Measurements from ENCODE around the gene OGDHL.

Gene OGDHL

GRCh38 chr10:49741108-49741995, 20.8 kb downstream of the OGDHL start:
- TF ChIP-seq CTCF (IDR thresholded peaks at IDR 0.05), result no peak

DNA sequence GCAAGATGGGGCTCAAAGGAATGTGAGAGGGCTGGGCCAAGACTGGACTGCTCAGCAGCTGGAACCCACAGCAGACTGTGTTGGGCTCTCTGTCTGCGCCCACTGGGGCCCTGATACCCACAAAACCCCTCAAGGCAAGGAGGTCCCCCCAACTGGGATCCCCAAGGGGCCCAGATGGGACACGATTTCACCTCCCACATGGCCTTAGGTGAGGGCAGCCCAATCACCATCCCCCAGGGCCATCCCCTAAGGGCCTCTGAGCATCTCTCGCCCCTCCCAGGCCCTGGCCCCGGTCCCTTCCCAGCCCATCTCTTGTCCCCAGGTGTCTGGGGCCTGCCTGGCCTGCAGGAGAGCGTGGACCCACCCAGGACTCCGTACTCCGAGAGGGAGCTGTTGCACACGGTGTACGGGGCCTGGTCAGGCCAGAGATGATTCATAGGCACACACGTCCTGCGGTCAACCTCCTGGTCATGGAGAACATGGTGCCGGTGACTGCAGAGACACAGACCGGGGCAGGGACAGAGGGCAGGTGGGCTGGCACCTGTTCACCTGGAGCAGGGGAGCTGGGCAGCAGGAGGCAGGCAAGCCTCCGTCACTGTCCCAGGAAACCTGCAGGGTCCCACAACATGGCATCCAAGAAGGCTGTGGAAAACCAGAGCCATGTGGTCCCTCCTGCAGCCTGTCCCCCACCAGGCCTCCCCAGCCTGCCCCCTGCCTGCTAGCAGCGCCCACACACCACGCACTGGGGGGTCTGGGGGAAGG, 21.6 kb downstream of the OGDHL start:
- TF ChIP-seq CTCF (IDR thresholded peaks at IDR 0.05), result no peak

DNA sequence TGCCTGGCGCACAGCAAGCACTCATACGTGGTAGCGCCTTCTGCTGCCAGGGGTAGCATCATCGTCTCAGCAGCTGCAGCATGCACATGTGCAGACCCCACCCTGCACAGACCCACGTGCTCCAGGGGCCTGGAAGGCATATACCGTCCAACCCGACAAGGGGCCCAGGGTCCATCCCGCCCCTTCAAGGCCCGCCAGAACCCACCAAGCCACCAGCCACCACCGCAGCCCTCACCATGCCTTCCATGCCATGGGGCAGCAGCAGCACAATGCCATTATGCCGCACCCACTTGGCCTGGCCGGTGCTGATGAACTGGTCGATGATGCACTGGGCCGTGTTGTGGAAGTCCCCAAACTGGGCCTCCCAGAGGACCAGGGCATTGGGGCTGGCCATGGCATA, 22.7 kb downstream of the OGDHL start:
- TF ChIP-seq CTCF (IDR thresholded peaks at IDR 0.05), result no peak

- TF ChIP-seq CTCF (IDR thresholded peaks at IDR 0.05), result no peak
Measured at GRCh38 chr10:49738616-49739360, 23.3 kb downstream of the OGDHL start.

DNA sequence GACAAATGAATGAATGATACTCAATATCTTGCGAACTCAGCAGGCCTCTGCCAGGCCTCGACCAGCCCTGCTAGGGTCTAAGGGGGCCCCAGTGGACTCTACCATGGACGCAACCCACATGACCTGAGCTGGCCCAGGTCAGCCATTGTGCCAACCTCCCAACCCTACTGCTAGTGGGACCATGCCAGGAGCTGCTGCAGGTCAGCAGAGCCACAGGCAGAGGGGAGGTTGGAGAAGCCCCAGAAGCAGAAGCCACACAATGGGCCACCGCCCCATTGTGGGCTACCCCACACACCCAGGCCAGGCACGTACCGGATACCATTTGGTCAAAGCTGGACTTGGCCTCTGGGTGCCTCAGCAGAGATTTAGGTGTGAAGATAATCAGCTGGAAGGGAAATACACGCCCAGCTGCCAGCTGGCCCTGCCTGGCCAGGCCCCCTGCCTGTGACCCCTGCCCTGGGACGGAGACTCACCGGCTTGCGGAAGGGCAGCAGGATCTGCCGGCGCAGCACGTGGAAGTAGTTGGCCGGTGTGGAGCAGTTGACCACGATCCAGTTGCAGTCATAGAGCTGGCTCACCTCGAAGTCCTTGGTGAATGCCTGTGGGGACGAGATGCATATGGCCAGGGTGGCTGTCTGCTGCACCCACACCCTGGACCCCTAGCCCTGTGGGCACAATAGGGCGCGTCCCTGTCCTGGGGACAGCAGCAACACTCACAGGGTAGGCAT, 24.5 kb downstream of the OGDHL start:
- TF ChIP-seq CTCF (IDR thresholded peaks at IDR 0.05), result no peak

GRCh38 chr10:49736564-49737113, 25.5 kb downstream of the OGDHL start:
- TF ChIP-seq CTCF (IDR thresholded peaks at IDR 0.05), result no peak
